Measurements from ENCODE around the gene USB1. TPM values are rescaled to one million over a fixed set of nuclear protein-coding genes. Genes with fewer than 3 reads are reported as not detected.

Gene USB1
- total and polyA plus RNA-seq, 4 donors = 24.9 to 41.3 (median 32.9) TPM

DNA sequence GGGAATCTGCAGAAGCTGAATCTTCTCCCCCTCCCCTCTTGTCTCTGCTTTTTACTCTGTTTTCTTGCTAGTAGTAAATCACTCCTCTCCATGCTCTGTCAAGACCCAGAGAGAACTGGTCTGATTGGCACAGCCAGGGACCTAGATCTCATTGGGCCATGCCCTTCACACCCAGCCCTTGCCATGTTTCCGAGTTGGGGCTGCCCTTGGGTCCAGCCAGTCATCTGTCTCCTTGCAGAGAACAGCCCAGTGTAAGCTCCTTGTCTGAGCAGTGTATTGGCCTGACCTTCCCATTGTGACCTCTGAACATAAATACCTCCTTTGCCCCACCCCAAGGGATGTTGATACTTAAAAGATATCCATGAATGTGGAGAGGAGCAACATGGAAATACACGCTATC lies 28.2 kb downstream of the USB1 start:
- Histone ChIP-seq H3K27ac (ENCODE audit: low read depth in 1 of 2, low read length in 2 of 2) (no peak overlapping the region), H3K27me3 (ENCODE audit: control insufficient read depth in 1 of 2, insufficient read depth in 2 of 2, low read length in 1 of 2) (no peaks in the 10 kb centered on the region), H3K36me3 (ENCODE audit: control insufficient read depth in 1 of 2, insufficient read depth in 2 of 2, low read length in 1 of 2) (no peaks in the 10 kb centered on the region), H3K9me3 (ENCODE audit: control insufficient read depth, low read length) (no peaks in the 10 kb centered on the region), H3K4me3 (ENCODE audit: low read length in 2 of 2) (no peak overlapping the region), H3K4me1 (ENCODE audit: control insufficient read depth in 1 of 2, insufficient read depth in 2 of 2, low read length in 2 of 2) (no peaks in the 10 kb centered on the region)
- DNase-seq (no peak), ATAC-seq (ENCODE audit: low FRiP score) (no peak)
- 84 to 88% methylated on average over 2 of the region's 2 CpGs for WGBS, 2 donors
- intact Hi-C loops (cut with DNase I) = loop anchor here (5.0 to 10.0 kb wide), 2 partner anchors 168 to 465 kb away; partner anchors contain the start of gene CSNK2A2 (in 2 of the 2)

DNA sequence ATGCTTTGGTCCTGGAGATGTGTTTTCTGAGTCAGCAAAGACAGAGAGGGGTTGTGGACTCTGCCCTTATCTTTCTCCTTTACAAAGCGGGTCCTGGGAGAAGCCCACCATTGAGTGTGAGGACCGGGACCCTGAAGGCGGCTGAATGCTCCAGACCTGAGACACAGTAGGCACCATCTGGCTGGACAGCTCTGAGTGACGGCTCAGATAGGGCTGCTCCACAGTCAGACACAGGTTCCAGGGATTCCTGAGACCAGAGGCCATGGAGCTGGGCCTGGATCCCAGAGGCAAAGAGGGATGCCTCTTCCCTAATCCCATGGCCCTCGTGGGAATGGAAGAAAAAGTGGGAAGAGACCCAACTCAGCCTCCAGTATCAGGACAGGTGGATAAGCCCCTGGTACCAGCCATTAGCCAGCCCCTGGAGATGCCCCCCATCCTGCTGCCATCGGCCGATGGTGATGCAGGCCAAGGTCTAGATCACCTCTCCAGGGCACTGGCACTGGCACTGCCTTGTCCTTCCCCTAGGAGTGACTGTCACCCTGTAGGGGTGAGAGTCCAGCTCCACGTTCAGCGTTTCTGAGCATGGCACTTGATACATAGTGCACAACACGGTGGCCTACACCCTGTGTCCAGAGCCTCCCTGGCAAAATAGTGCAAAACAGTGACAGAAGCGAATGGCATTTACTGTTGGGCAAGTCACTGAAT lies 29.1 kb downstream of the USB1 start:
- DNase-seq (no peak), ATAC-seq (ENCODE audit: low FRiP score) (no peak)
- intact Hi-C loops (cut with DNase I) = no loop called here
- WGBS, 2 donors = 90 to 93% methylated on average over 11 of the region's 11 CpGs
- no peaks in the 10 kb centered on the region for H3K36me3 ChIP-seq (ENCODE audit: control insufficient read depth in 1 of 2, insufficient read depth in 2 of 2, low read length in 1 of 2)
- H3K4me1 ChIP-seq (ENCODE audit: control insufficient read depth in 1 of 2, insufficient read depth in 2 of 2, low read length in 2 of 2) = no peaks in the 10 kb centered on the region
- no peak overlapping the region for H3K4me3 ChIP-seq (ENCODE audit: low read length in 2 of 2)
- no peaks in the 10 kb centered on the region for H3K9me3 ChIP-seq (ENCODE audit: control insufficient read depth, low read length)
- H3K27ac ChIP-seq (ENCODE audit: low read depth in 1 of 2, low read length in 2 of 2) = no peak overlapping the region
- H3K27me3 ChIP-seq (ENCODE audit: control insufficient read depth in 1 of 2, insufficient read depth in 2 of 2, low read length in 1 of 2) = no peaks in the 10 kb centered on the region

DNA sequence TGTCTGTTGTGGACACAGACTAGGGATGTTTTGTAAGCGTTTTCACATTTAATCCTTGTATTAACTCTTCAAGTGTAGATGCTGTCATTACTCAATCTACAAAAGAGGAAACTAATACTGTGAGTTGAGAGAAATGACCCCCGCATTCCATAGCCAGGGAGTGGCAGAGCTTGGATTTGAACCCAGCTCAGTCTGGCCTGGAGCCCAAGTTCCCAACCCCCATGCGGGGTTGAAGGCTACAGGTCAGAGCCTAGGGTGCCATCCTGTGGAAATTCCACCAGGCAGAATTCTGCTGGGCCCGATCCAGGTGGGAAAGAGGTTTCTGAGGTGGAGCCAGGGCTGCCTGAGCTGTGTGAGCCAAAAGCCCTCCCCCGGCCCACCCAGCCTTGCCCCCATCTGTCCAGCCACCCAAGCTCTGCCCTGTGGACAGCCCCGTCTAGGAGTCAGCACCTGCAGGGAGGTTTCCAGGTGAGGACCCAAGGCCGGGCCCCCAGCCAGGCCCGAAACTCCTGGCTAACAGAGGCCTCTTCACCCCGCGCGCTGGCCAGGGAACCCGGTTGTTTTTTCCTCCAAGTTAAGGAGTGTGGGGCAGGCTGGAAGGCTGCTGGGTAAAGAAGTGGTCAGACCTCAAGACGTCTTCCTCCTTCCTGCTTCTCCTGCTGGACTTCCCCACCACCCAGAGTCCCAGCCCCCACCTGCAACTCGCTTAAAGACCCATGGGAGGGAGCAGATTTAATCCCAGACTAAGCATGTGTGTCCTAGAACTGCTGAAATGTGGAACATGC lies 30.0 kb downstream of the USB1 start:
- intact Hi-C loops (cut with DNase I) = no loop called here

DNA sequence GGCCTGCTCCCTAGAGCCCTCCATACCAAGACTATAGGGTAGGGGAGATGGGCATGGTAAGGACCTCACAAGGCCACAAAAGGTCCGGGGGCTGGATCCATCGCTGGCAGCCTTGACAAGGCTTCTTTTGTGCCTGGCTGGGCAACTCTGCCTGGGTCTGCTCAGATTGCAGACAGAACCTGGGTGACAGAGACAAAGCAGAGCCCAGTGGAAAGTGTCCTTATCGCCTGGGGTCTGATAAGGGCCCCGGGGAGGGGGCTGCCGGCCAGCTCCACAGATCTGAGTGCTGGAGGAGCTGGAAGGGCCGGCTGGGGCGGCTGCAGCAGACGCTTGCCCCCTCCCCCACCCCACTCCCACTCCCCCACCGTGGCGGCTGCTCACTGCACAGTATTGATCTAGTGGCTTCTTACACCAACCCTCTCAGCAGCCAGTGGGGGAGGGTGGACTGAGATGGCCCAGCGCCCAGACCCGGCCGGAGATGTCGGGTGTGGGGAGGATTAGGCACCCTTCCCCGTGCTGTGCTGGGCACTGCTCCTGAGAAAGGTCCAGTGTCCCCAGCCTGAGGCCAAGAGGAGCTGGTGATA lies 31.6 kb downstream of the USB1 start:
- intact Hi-C loops (cut with DNase I) = no loop called here
- DNase-seq (no peak), ATAC-seq (ENCODE audit: low FRiP score) (no peak)
- Histone ChIP-seq H3K4me1 (ENCODE audit: control insufficient read depth in 1 of 2, insufficient read depth in 2 of 2, low read length in 2 of 2) (no peaks in the 10 kb centered on the region), H3K4me3 (ENCODE audit: low read length in 2 of 2) (no peak overlapping the region), H3K27me3 (ENCODE audit: control insufficient read depth in 1 of 2, insufficient read depth in 2 of 2, low read length in 1 of 2) (no peaks in the 10 kb centered on the region), H3K36me3 (ENCODE audit: control insufficient read depth in 1 of 2, insufficient read depth in 2 of 2, low read length in 1 of 2) (no peaks in the 10 kb centered on the region), H3K9me3 (ENCODE audit: control insufficient read depth, low read length) (no peaks in the 10 kb centered on the region), H3K27ac (ENCODE audit: low read depth in 1 of 2, low read length in 2 of 2) (no peak overlapping the region)
- WGBS, 2 donors = 18 to 19% methylated on average over 15 of the region's 15 CpGs

More for the DNA sequence above, 30.0 kb downstream of the USB1 start:
- DNase-seq (no peak), ATAC-seq (ENCODE audit: low FRiP score) (no peak)
- H3K4me1 ChIP-seq (ENCODE audit: control insufficient read depth in 1 of 2, insufficient read depth in 2 of 2, low read length in 2 of 2) = no peaks in the 10 kb centered on the region
- WGBS, 2 donors = 81 to 86% methylated on average over 14 of the region's 14 CpGs
- no peak overlapping the region for H3K27ac ChIP-seq (ENCODE audit: low read depth in 1 of 2, low read length in 2 of 2)
- no peaks in the 10 kb centered on the region for H3K9me3 ChIP-seq (ENCODE audit: control insufficient read depth, low read length)
- no peaks in the 10 kb centered on the region for H3K36me3 ChIP-seq (ENCODE audit: control insufficient read depth in 1 of 2, insufficient read depth in 2 of 2, low read length in 1 of 2)
- H3K4me3 ChIP-seq (ENCODE audit: low read length in 2 of 2) = no peak overlapping the region
- no peaks in the 10 kb centered on the region for H3K27me3 ChIP-seq (ENCODE audit: control insufficient read depth in 1 of 2, insufficient read depth in 2 of 2, low read length in 1 of 2)

DNA sequence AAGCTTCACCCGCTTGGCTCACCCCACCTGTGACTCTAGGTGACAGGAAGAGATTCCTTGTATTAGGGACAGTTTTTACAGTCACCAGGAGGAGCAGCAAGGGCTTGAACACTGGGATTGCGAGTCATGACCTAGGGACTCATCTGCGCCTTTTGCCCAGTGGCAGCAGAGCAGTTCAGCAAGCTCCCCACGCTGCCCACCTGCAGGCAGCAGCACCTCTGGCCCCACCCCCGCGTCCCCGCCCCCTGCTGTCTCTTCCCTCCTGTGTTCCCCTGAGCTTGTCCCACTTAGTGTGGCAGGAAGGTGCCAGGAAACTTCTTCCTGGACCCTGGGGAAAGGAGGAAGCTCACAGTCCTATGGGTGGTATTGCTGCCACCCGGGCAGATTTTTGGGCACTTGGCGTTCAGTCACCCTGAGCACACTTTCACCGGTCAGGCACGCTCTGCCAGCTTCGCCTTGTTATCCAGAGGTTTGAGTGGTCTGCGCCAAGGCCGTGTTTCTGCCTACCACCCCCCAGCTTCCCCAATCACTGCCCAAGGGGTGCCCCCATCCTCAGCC lies 33.0 kb downstream of the USB1 start:
- H3K9me3 ChIP-seq (ENCODE audit: control insufficient read depth, low read length) = no peaks in the 10 kb centered on the region
- DNase-seq (no peak), ATAC-seq (ENCODE audit: low FRiP score) (no peak)
- intact Hi-C loops (cut with DNase I) = no loop called here
- no peaks in the 10 kb centered on the region for H3K4me1 ChIP-seq (ENCODE audit: control insufficient read depth in 1 of 2, insufficient read depth in 2 of 2, low read length in 2 of 2)
- H3K36me3 ChIP-seq (ENCODE audit: control insufficient read depth in 1 of 2, insufficient read depth in 2 of 2, low read length in 1 of 2) = no peaks in the 10 kb centered on the region
- no peak overlapping the region for H3K27ac ChIP-seq (ENCODE audit: low read depth in 1 of 2, low read length in 2 of 2)
- WGBS, 2 donors = 89 to 91% methylated on average over 14 of the region's 14 CpGs
- no peak overlapping the region for H3K4me3 ChIP-seq (ENCODE audit: low read length in 2 of 2)
- H3K27me3 ChIP-seq (ENCODE audit: control insufficient read depth in 1 of 2, insufficient read depth in 2 of 2, low read length in 1 of 2) = no peaks in the 10 kb centered on the region

DNA sequence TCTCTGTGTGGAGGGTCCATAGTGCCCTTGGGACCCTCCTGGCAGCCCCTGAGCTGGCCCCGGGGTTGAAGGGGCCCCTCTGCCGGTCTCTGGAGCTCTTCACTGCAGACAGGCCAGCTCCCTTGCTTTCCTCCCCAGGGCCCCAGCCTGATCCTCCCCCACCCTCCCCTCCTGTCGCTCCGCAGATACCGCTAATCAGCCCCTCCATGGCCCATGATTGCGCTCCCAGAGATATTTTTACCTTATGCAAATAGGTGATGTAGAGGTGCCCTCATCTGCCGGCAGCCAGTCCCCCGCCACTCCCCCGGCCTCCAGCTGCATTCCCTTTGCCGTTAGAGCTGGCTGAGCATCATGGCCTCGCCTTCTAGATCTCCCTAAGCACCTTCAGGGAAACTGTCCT lies 33.6 kb downstream of the USB1 start:
- no peaks in the 10 kb centered on the region for H3K9me3 ChIP-seq (ENCODE audit: control insufficient read depth, low read length)
- WGBS, 2 donors = 86 to 89% methylated on average over 11 of the region's 11 CpGs
- no peaks in the 10 kb centered on the region for H3K27me3 ChIP-seq (ENCODE audit: control insufficient read depth in 1 of 2, insufficient read depth in 2 of 2, low read length in 1 of 2)
- intact Hi-C loops (cut with DNase I) = no loop called here
- H3K27ac ChIP-seq (ENCODE audit: low read depth in 1 of 2, low read length in 2 of 2) = no peak overlapping the region
- DNase-seq = no peak
- no peak overlapping the region for H3K4me3 ChIP-seq (ENCODE audit: low read length in 2 of 2)
- H3K36me3 ChIP-seq (ENCODE audit: control insufficient read depth in 1 of 2, insufficient read depth in 2 of 2, low read length in 1 of 2) = no peaks in the 10 kb centered on the region
- H3K4me1 ChIP-seq (ENCODE audit: control insufficient read depth in 1 of 2, insufficient read depth in 2 of 2, low read length in 2 of 2) = no peaks in the 10 kb centered on the region
- no peak for ATAC-seq (ENCODE audit: low FRiP score)

DNA sequence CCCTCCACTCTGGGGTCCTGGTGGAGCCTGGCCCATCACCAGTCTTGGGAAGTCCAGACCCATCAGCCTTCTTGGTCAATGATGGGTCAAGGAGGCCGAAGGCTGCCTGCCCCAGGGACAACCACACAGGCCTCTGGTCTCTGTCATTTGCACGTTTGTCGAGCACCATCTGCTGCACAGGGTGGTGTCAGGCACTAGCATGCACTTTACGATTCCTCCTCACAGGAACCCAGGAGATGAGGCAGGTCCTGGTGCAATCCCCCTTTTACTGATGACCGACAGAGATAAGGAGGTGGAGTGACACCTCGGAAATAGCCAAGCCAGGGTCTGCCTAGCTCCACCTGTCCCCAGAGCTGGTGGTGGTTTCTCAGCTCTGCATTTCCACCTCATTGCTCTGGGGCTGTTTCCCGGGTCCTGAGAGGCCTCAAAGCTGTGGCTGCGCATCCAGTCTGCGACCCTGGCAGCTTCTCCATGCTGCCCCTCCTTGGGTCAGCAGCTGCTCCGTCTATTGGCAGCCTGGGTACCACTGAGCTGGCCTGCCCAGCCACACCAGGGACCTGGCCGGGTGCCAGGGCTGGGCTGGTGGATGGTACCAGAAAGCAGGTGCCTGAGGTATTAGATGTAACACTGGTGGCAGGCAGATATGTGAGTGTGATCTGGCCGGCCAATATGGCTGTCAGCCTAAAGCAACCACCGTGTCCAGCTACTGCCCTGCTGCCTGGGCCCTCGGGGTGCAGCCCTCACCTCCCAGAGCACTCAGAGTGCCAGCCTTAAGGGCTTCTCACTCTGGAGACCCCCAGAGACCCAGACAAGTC lies 34.4 kb downstream of the USB1 start:
- intact Hi-C loops (cut with DNase I) = no loop called here
- WGBS, 2 donors = 85% methylated on average over 14 of the region's 14 CpGs

DNA sequence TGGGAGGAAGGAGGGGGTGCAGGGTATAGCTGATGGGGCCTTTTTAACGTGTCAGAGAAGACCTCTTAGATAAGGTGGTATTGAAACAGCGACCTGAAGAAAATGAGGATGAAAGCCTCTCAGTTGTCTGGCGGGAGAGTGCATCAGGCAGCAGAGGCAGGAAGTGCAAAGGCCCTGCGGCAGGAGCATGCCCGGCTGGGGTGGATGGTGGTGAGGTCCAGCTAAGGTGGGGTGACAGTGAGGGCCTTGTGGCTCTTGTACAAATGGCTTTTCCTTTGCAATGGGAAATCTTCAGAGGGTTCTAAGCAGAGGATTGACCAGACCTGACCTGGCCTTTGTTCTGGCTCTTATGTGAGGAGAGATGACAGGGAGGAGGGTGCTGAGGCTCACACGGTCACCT lies 35.7 kb downstream of the USB1 start:
- no peak for ATAC-seq (ENCODE audit: low FRiP score)
- H3K36me3 ChIP-seq (ENCODE audit: control insufficient read depth in 1 of 2, insufficient read depth in 2 of 2, low read length in 1 of 2) = no peaks in the 10 kb centered on the region

More for the DNA sequence above, 34.4 kb downstream of the USB1 start:
- H3K36me3 ChIP-seq (ENCODE audit: control insufficient read depth in 1 of 2, insufficient read depth in 2 of 2, low read length in 1 of 2) = no peaks in the 10 kb centered on the region
- no peak for DNase-seq
- no peaks in the 10 kb centered on the region for H3K9me3 ChIP-seq (ENCODE audit: control insufficient read depth, low read length)
- H3K4me3 ChIP-seq (ENCODE audit: low read length in 2 of 2) = no peak overlapping the region
- no peak for ATAC-seq (ENCODE audit: low FRiP score)
- no peaks in the 10 kb centered on the region for H3K27me3 ChIP-seq (ENCODE audit: control insufficient read depth in 1 of 2, insufficient read depth in 2 of 2, low read length in 1 of 2)
- H3K27ac ChIP-seq (ENCODE audit: low read depth in 1 of 2, low read length in 2 of 2) = no peak overlapping the region
- H3K4me1 ChIP-seq (ENCODE audit: control insufficient read depth in 1 of 2, insufficient read depth in 2 of 2, low read length in 2 of 2) = no peaks in the 10 kb centered on the region

More for the DNA sequence above, 35.7 kb downstream of the USB1 start:
- Histone ChIP-seq H3K9me3 (ENCODE audit: control insufficient read depth, low read length) (no peaks in the 10 kb centered on the region), H3K4me3 (ENCODE audit: low read length in 2 of 2) (no peak overlapping the region), H3K27me3 (ENCODE audit: control insufficient read depth in 1 of 2, insufficient read depth in 2 of 2, low read length in 1 of 2) (no peaks in the 10 kb centered on the region), H3K4me1 (ENCODE audit: control insufficient read depth in 1 of 2, insufficient read depth in 2 of 2, low read length in 2 of 2) (no peaks in the 10 kb centered on the region), H3K27ac (ENCODE audit: low read depth in 1 of 2, low read length in 2 of 2) (no peak overlapping the region)
- intact Hi-C loops (cut with DNase I) = no loop called here
- DNase-seq = no peak
- WGBS, 2 donors = 95 to 97% methylated on average over 6 of the region's 6 CpGs

Data from aorta (tissue), 5 donors.